AG10803 (cell line): ENCODE results near the gene CEP152.
A peak's percentile ranks its signal among the peaks of the same experiment; 100 is the strongest.

Experiments
- DNase-seq: peaks from one replicate; pipeline ENCODE4 v3.0.0; 2010; ENCODE audit warnings: low read depth
- H3K4me3 ChIP-seq: 2 replicates; pipeline ENCODE4 v1.5.1; 2011; ENCODE audit warnings: mild to moderate bottlenecking, low read length, control low read depth
- CTCF ChIP-seq: conservative IDR thresholded peaks from 2 replicates; pipeline ENCODE4 v1.5.1; 2011; ENCODE audit warnings: mild to moderate bottlenecking, low read length, control low read depth, inconsistent platforms

The CEP152 gene

GRCh38 chr15:48806151-48806550 lies 4.7 kb downstream of the CEP152 start:
- H3K4me3 ChIP-seq, result no peak overlapping the region
- DNase-seq, result peak; percentile 57
- no peak for TF ChIP-seq CTCF

GRCh38 chr15:48805591-48805990 lies 5.3 kb downstream of the CEP152 start:
- DNase-seq, result no peak
- no peak overlapping the region for H3K4me3 ChIP-seq

GRCh38 chr15:48803877-48804276 lies 7.0 kb downstream of the CEP152 start:
- no peak for TF ChIP-seq CTCF
- no peak overlapping the region for H3K4me3 ChIP-seq
- no peak for DNase-seq

More at GRCh38 chr15:48805591-48805990, 5.3 kb downstream of the CEP152 start:
- TF ChIP-seq CTCF, result no peak

GRCh38 chr15:48802867-48803266 lies 8.0 kb downstream of the CEP152 start:
- peak; percentile 94 for DNase-seq
- no peak for TF ChIP-seq CTCF
- no peak overlapping the region for H3K4me3 ChIP-seq

GRCh38 chr15:48802257-48802656 lies 8.6 kb downstream of the CEP152 start:
- no peak overlapping the region for H3K4me3 ChIP-seq
- DNase-seq, result no peak
- TF ChIP-seq CTCF, result no peak

- DNase-seq, result peak; percentile 50
- H3K4me3 ChIP-seq, result no peak overlapping the region
- peak; percentile 66 for TF ChIP-seq CTCF
These were observed 9.9 kb downstream of the CEP152 start for GRCh38 chr15:48800811-48801455.

- no peak overlapping the region for H3K4me3 ChIP-seq
- TF ChIP-seq CTCF, result no peak
- DNase-seq, result no peak
These were observed 10.6 kb downstream of the CEP152 start for GRCh38 chr15:48800245-48800644.
